Skin epidermis (tissue), 12 donors: ENCODE measurements around the gene FSTL1.

ENCODE experiments used
- H3K27ac ChIP-seq, 21 experiments: fragments of 200-600 bp; sonication (generic) in 11 of 21; one replicate each; pipeline ENCODE4 v1.5.0; 2020; ENCODE audit warnings: mild to moderate bottlenecking in 3 of 21, inconsistent platforms in 2 of 21, moderate library complexity in 2 of 21
- H3K4me3 ChIP-seq, 7 experiments: fragments of 200-600 bp; sonication (generic) in 2 of 7; one replicate each; pipeline ENCODE4 v1.5.0; 2020; ENCODE audit warnings: inconsistent platforms in 2 of 7, mild to moderate bottlenecking in 2 of 7, moderate library complexity in 1 of 7

Gene FSTL1

GRCh38 chr3:120469882-120470301 lies 19.1 kb upstream of the FSTL1 start:
- Histone ChIP-seq H3K27ac (peak overlapping the region in 1 of 21 experiments; percentile 17), H3K4me3 (no peak overlapping the region)

- no peak overlapping the region for H3K4me3 ChIP-seq
These were observed 18.6 kb upstream of the FSTL1 start for GRCh38 chr3:120469440-120469839.

GRCh38 chr3:120468635-120469295 lies 18.0 kb upstream of the FSTL1 start:
- no peak overlapping the region for H3K4me3 ChIP-seq
- H3K27ac ChIP-seq = peak overlapping the region in 2 of 21 experiments; percentile 5 to 47

More at GRCh38 chr3:120469440-120469839, 18.6 kb upstream of the FSTL1 start:
- H3K27ac ChIP-seq = peak overlapping the region in 2 of 21 experiments; percentile 5 to 47

GRCh38 chr3:120462409-120462959 lies 11.7 kb upstream of the FSTL1 start:
- Histone ChIP-seq H3K27ac (no peak overlapping the region), H3K4me3 (no peak overlapping the region)

GRCh38 chr3:120461416-120461815 lies 10.6 kb upstream of the FSTL1 start:
- Histone ChIP-seq H3K27ac (no peak overlapping the region), H3K4me3 (no peak overlapping the region)

GRCh38 chr3:120460862-120461261 lies 10.1 kb upstream of the FSTL1 start:
- Histone ChIP-seq H3K4me3 (no peak overlapping the region), H3K27ac (no peak overlapping the region)

- no peak overlapping the region for H3K4me3 ChIP-seq
- no peak overlapping the region for H3K27ac ChIP-seq
These were observed 9.5 kb upstream of the FSTL1 start for GRCh38 chr3:120460181-120460790.

GRCh38 chr3:120459196-120459595 lies 8.4 kb upstream of the FSTL1 start:
- Histone ChIP-seq H3K27ac (no peak overlapping the region), H3K4me3 (no peak overlapping the region)

- no peak overlapping the region for H3K27ac ChIP-seq
- no peak overlapping the region for H3K4me3 ChIP-seq
These were observed 7.0 kb upstream of the FSTL1 start for GRCh38 chr3:120457827-120458226.

GRCh38 chr3:120454076-120454689 lies 3.4 kb upstream of the FSTL1 start:
- no peak overlapping the region for H3K4me3 ChIP-seq

GRCh38 chr3:120452816-120453215 lies 2.0 kb upstream of the FSTL1 start:
- Histone ChIP-seq H3K4me3 (no peak overlapping the region), H3K27ac (no peak overlapping the region)

More at GRCh38 chr3:120454076-120454689, 3.4 kb upstream of the FSTL1 start:
- no peak overlapping the region for H3K27ac ChIP-seq

GRCh38 chr3:120451806-120452205 lies 1.0 kb upstream of the FSTL1 start:
- Histone ChIP-seq H3K4me3 (peak overlapping the region in 1 of 7 experiments; percentile 74), H3K27ac (peak overlapping the region in 13 of 21 experiments; percentile 81 to 97 (median 92))

GRCh38 chr3:120451272-120451761 lies 525 bp upstream of the FSTL1 start:
- Histone ChIP-seq H3K4me3 (peak overlapping the region; percentile 58 to 78 (median 70)), H3K27ac (peak overlapping the region; percentile 63 to 97 (median 87))

GRCh38 chr3:120449701-120450599 lies 842 bp downstream of the FSTL1 start:
- Histone ChIP-seq H3K4me3 (peak overlapping the region; percentile 58 to 78 (median 70)), H3K27ac (peak overlapping the region; percentile 63 to 97 (median 87))

GRCh38 chr3:120449251-120449650 lies 1.5 kb downstream of the FSTL1 start:
- H3K27ac ChIP-seq = peak overlapping the region in 17 of 21 experiments; percentile 5 to 97 (median 88)
- H3K4me3 ChIP-seq = peak overlapping the region in 6 of 7 experiments; percentile 58 to 78 (median 68)

GRCh38 chr3:120448756-120449155 lies 2.0 kb downstream of the FSTL1 start:
- Histone ChIP-seq H3K27ac (peak overlapping the region in 16 of 21 experiments; percentile 5 to 97 (median 89)), H3K4me3 (peak overlapping the region in 5 of 7 experiments; percentile 58 to 78 (median 67))

GRCh38 chr3:120446891-120447668 lies 3.7 kb downstream of the FSTL1 start:
- no peak overlapping the region for H3K4me3 ChIP-seq
- peak overlapping the region in 2 of 21 experiments; percentile 12 to 94 for H3K27ac ChIP-seq

- H3K4me3 ChIP-seq = no peak overlapping the region
These were observed 5.1 kb downstream of the FSTL1 start for GRCh38 chr3:120445654-120446053.

More at GRCh38 chr3:120445654-120446053, 5.1 kb downstream of the FSTL1 start:
- peak overlapping the region in 1 of 21 experiments; percentile 8 for H3K27ac ChIP-seq
